ENCODE data around the gene SAP130. TPM values are rescaled to one million over a fixed set of nuclear protein-coding genes. Genes with fewer than 3 reads are reported as not detected.

Gene SAP130
- total RNA-seq, 1 donor from 2014 or later = 38.5 TPM

- H3K27me3 Mint-ChIP-seq (ENCODE audit: low read depth) = no peaks in the 10 kb centered on the region
- H3K4me1 Mint-ChIP-seq = no peaks in the 10 kb centered on the region
- no peak overlapping the region for H3K27ac Mint-ChIP-seq
- H3K4me3 Mint-ChIP-seq = no peak overlapping the region
- DNase-seq (ENCODE audit: low spot score in 2 of 2, unreplicated experiment in 2 of 2) = no peak
- H3K9me3 Mint-ChIP-seq = no peaks in the 10 kb centered on the region
- TF ChIP-seq CTCF (IDR thresholded peaks at IDR 0.05; ENCODE audit: unreplicated experiment) = no peak
- no peaks in the 10 kb centered on the region for H3K36me3 Mint-ChIP-seq
Measured at GRCh38 chr2:127929449-127929848, 98.4 kb downstream of the SAP130 start.

DNA sequence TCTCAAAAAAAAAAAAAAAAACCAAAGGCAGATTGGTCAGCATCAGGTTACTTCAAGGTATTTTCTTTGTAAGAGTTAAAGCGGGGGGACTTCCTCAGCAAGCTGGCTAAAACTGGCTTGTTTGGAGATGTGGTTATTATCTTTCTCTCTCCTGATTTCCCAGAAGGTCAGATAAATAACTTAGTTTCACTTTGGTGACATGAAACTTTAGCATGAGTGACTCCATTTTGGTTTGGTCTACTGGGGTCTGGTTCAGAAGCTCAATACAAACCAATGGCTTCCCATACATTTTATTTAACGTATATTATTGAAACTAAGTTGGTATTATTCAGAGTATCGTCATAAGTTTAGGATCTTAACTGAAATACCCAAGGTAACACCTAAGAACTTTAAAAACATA, 100.5 kb downstream of the SAP130 start:
- H3K36me3 Mint-ChIP-seq = no peaks in the 10 kb centered on the region
- no peak for DNase-seq (ENCODE audit: low spot score in 2 of 2, unreplicated experiment in 2 of 2)
- H3K4me3 Mint-ChIP-seq = no peak overlapping the region
- no peaks in the 10 kb centered on the region for H3K9me3 Mint-ChIP-seq
- H3K4me1 Mint-ChIP-seq = no peaks in the 10 kb centered on the region
- TF ChIP-seq CTCF (IDR thresholded peaks at IDR 0.05; ENCODE audit: unreplicated experiment) = no peak
- no peak overlapping the region for H3K27ac Mint-ChIP-seq
- H3K27me3 Mint-ChIP-seq (ENCODE audit: low read depth) = no peaks in the 10 kb centered on the region

GRCh38 chr2:127917916-127918315, 109.9 kb downstream of the SAP130 start:
- H3K4me1 Mint-ChIP-seq = no peaks in the 10 kb centered on the region
- H3K4me3 Mint-ChIP-seq = no peak overlapping the region
- H3K36me3 Mint-ChIP-seq = no peaks in the 10 kb centered on the region
- H3K27me3 Mint-ChIP-seq (ENCODE audit: low read depth) = no peaks in the 10 kb centered on the region
- no peaks in the 10 kb centered on the region for H3K9me3 Mint-ChIP-seq
- no peak for TF ChIP-seq CTCF (IDR thresholded peaks at IDR 0.05; ENCODE audit: unreplicated experiment)
- H3K27ac Mint-ChIP-seq = no peak overlapping the region
- no peak for DNase-seq (ENCODE audit: low spot score in 2 of 2, unreplicated experiment in 2 of 2)

DNA sequence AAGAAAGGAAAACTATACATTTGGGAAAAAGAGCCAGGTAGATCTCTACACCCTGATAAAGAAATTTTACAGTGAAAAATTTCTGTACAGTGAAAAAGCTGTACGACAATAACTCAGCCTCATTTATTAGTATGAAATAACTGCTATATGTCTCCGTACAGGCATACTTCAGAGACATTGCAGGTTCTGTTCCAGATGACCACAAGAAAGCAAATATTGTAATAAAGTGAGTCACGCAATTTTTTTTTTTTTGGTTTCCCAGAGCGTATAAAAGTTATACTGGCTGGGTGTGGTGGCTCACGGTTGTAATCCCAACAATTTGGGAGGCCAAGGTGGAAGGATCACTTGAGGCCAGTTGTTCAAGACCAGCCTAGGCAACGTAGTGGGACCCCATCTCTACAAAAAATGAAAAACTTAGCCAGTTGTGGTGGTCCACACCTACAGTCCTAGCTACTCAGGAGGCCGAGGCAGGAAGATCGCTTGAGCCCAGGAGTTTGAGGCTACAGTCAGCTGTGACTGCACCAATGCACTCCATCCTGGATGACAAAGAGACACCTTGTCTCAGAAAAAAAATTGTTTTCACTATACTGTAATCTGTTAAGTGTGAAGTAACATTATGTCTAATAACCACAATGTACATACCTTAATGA, 113.9 kb downstream of the SAP130 start:
- Mint-ChIP-seq H3K27me3 (ENCODE audit: low read depth) (peaks cover under 1% of the 10 kb centered on the region), H3K27ac (no peak overlapping the region)
- TF ChIP-seq CTCF (IDR thresholded peaks at IDR 0.05; ENCODE audit: unreplicated experiment) = no peak

DNA sequence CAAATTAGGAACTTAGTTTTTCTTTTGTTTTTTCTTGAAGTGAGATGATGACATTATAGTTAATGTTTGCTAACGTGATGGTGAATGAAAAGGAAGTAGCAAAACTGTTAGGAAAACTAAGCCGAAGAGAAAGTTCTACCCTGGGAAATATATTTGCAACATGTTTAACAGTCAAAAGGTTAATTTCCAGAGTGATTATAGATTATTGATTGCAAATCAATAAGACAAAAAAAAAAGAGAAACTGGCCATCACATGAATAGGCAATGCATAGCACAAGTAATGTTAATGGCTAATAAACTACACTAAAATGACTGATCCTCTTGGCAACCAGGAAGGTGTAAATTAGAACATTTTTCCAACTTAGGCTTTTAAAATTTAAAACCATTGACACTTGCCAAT, 116.1 kb downstream of the SAP130 start:
- Mint-ChIP-seq H3K9me3 (peaks cover 10% of the 10 kb centered on the region), H3K36me3 (no peaks in the 10 kb centered on the region), H3K27ac (no peak overlapping the region), H3K27me3 (ENCODE audit: low read depth) (peaks cover 11% of the 10 kb centered on the region), H3K4me1 (no peaks in the 10 kb centered on the region), H3K4me3 (no peak overlapping the region)
- TF ChIP-seq CTCF (IDR thresholded peaks at IDR 0.05; ENCODE audit: unreplicated experiment) = no peak
- DNase-seq (ENCODE audit: low spot score in 2 of 2, unreplicated experiment in 2 of 2) = no peak

More for the DNA sequence above, 113.9 kb downstream of the SAP130 start:
- Mint-ChIP-seq H3K4me1 (no peaks in the 10 kb centered on the region), H3K36me3 (no peaks in the 10 kb centered on the region), H3K4me3 (no peak overlapping the region), H3K9me3 (peaks cover 10% of the 10 kb centered on the region)
- no peak for DNase-seq (ENCODE audit: low spot score in 2 of 2, unreplicated experiment in 2 of 2)

DNA sequence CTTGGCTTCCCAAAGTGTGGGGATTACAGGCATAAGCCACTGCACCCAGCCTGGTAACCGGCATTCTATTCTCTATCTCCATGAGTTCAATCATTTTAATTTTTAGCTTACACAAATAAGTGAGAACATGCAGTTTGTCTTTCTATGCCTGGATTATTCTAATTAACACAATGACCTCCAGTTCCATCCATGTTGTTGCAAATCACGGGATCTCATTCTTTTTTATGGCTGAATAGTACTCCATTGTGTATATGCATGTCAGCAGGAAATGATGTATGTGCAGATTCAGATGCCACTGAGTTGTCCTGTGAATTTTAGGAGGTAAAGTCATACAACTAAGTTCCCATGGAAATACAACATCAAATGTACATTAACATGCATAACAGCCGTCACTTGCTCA, 117.4 kb downstream of the SAP130 start:
- DNase-seq (ENCODE audit: low spot score in 2 of 2, unreplicated experiment in 2 of 2) = no peak
- no peak overlapping the region for H3K27ac Mint-ChIP-seq
- H3K9me3 Mint-ChIP-seq = peaks cover 10% of the 10 kb centered on the region
- no peaks in the 10 kb centered on the region for H3K4me1 Mint-ChIP-seq
- no peak for TF ChIP-seq CTCF (IDR thresholded peaks at IDR 0.05; ENCODE audit: unreplicated experiment)
- H3K4me3 Mint-ChIP-seq = no peak overlapping the region
- no peaks in the 10 kb centered on the region for H3K36me3 Mint-ChIP-seq
- peaks cover 25% of the 10 kb centered on the region for H3K27me3 Mint-ChIP-seq (ENCODE audit: low read depth)
